Testis (tissue), 2 donors: ENCODE data around the gene LAMB4.

Experiments
- CTCF ChIP-seq, 3 experiments: fragments of 450-650 bp in 2 of 3; fragments of 200-600 bp in 1 of 3; sonication (generic) in 1 of 3; IDR thresholded peaks; one replicate each; pipeline ENCODE4 v1.5.1; 2016 to 2019; ENCODE audit warnings: antibody characterized with exemption in 3 of 3, mild to moderate bottlenecking in 2 of 3, moderate library complexity in 1 of 3
- POLR2A ChIP-seq: fragments of 450-650 bp; IDR thresholded peaks from one replicate; pipeline ENCODE4 v1.6.1; 2017; ENCODE audit warnings: antibody characterized with exemption, mild to moderate bottlenecking, moderate library complexity

GRCh38 chr7:108093341-108093740, 36.8 kb downstream of the LAMB4 start:
- no peak for TF ChIP-seq POLR2A
- TF ChIP-seq CTCF (IDR thresholded peaks at IDR 0.05) = no peak
